ENCODE data around the gene TDRD1. TPM values are rescaled to one million over a fixed set of nuclear protein-coding genes. Genes with fewer than 3 reads are reported as not detected.
"Not testable (repeated sequence)": the region's sequence is repeated elsewhere in the genome, so short reads cannot be mapped to it uniquely, and the experiment has no call there.

TDRD1 gene, protein sequence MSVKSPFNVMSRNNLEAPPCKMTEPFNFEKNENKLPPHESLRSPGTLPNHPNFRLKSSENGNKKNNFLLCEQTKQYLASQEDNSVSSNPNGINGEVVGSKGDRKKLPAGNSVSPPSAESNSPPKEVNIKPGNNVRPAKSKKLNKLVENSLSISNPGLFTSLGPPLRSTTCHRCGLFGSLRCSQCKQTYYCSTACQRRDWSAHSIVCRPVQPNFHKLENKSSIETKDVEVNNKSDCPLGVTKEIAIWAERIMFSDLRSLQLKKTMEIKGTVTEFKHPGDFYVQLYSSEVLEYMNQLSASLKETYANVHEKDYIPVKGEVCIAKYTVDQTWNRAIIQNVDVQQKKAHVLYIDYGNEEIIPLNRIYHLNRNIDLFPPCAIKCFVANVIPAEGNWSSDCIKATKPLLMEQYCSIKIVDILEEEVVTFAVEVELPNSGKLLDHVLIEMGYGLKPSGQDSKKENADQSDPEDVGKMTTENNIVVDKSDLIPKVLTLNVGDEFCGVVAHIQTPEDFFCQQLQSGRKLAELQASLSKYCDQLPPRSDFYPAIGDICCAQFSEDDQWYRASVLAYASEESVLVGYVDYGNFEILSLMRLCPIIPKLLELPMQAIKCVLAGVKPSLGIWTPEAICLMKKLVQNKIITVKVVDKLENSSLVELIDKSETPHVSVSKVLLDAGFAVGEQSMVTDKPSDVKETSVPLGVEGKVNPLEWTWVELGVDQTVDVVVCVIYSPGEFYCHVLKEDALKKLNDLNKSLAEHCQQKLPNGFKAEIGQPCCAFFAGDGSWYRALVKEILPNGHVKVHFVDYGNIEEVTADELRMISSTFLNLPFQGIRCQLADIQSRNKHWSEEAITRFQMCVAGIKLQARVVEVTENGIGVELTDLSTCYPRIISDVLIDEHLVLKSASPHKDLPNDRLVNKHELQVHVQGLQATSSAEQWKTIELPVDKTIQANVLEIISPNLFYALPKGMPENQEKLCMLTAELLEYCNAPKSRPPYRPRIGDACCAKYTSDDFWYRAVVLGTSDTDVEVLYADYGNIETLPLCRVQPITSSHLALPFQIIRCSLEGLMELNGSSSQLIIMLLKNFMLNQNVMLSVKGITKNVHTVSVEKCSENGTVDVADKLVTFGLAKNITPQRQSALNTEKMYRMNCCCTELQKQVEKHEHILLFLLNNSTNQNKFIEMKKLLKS
- polyA plus RNA-seq (2013, experiment 1 of 2), result not detected
- not detected for polyA plus RNA-seq (2013, experiment 2 of 2)

GRCh38 chr10:114179148-114179547, at the start of gene TDRD1:
Gene TDRD1 (plus strand): TSS chr10:114179353. CDS start chr10:114187832, 8,479 bp downstream.
- Histone ChIP-seq H3K36me3 (ENCODE audit: control insufficient read depth, insufficient read depth, low read length) (no peaks in the 10 kb centered on the region), H3K4me3 (ENCODE audit: extremely low read depth, insufficient read depth, low read length, poor library complexity, severe bottlenecking) (no peak within 1 kb of the TSS), H3K27ac (ENCODE audit: low read depth, low read length, severe bottlenecking) (no peak within 1 kb of the TSS), H3K4me1 (ENCODE audit: control insufficient read depth, insufficient read depth, low read length, poor library complexity, severe bottlenecking) (no peaks in the 10 kb centered on the region), H3K9me3 (ENCODE audit: control insufficient read depth, low read length) (no peaks in the 10 kb centered on the region)
- whole genome bisulfite sequencing, 2 experiments (ENCODE audit: insufficient coverage in 2 of 2), result 92% methylated on average over 23 to 28 of the region's 28 CpGs

- H3K36me3 ChIP-seq (ENCODE audit: control insufficient read depth, insufficient read depth, low read length), result peaks cover 50% of the 10 kb centered on the region
- H3K27ac ChIP-seq (ENCODE audit: low read depth, low read length, severe bottlenecking), result no peak overlapping the region
- no peaks in the 10 kb centered on the region for H3K9me3 ChIP-seq (ENCODE audit: control insufficient read depth, low read length)
- WGBS, 2 experiments (ENCODE audit: insufficient coverage in 2 of 2), result 83 to 93% methylated on average over 1 to 3 of the region's 3 CpGs
- H3K4me1 ChIP-seq (ENCODE audit: control insufficient read depth, insufficient read depth, low read length, poor library complexity, severe bottlenecking), result no peaks in the 10 kb centered on the region
- no peak overlapping the region for H3K4me3 ChIP-seq (ENCODE audit: extremely low read depth, insufficient read depth, low read length, poor library complexity, severe bottlenecking)
These were observed 48.1 kb upstream of the TDRD1 start for GRCh38 chr10:114131094-114131493.

DNA sequence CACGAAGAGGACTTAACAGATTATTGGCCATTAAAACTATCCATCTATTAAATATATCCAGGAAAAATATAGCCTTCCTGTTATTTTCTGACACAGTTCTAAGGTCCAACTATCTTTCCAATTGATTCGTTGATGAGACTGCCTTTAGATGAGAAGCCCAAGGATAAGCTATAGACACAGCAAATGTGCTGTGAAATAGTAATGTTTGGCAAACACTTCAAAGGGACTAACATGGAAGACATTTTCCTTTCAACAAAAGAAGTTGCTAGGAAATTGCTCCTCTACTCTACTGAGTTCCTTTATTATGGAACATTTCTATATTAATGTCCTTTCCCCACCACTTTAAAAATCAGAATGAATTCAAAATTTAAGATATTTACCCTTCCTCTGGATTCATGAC, 43.7 kb upstream of the TDRD1 start:
- Histone ChIP-seq H3K4me3 (ENCODE audit: extremely low read depth, insufficient read depth, low read length, poor library complexity, severe bottlenecking) (no peak overlapping the region), H3K9me3 (ENCODE audit: control insufficient read depth, low read length) (no peaks in the 10 kb centered on the region)
- WGBS, 2 experiments (ENCODE audit: insufficient coverage in 2 of 2), result 92 to 100% methylated on average over 1 to 2 of the region's 2 CpGs

DNA sequence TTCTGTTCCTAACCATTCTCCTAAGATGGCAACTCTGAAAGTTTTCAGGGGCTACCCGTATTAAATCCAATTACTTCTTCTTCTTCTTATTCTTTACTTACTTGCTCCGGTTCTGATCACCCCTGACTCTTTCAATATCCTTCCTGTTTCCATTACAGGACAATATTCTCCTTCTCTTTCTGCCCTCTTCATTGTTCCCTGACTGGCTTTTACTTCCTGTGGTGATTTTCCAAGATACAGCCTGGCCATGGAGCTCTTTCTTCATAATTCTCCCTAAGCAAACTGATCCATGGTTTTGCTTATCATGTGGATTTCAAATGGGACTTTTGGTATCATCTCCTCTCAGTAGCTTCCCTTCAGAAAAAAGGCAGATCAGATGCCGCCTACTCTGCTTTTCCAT, 40.6 kb upstream of the TDRD1 start:
- H3K36me3 ChIP-seq (ENCODE audit: control insufficient read depth, insufficient read depth, low read length), result peaks cover 35% of the 10 kb centered on the region
- 89 to 94% methylated on average over 2 of the region's 3 CpGs for WGBS, 2 experiments (ENCODE audit: insufficient coverage in 2 of 2)
- no peak overlapping the region for H3K4me3 ChIP-seq (ENCODE audit: extremely low read depth, insufficient read depth, low read length, poor library complexity, severe bottlenecking)
- H3K27ac ChIP-seq (ENCODE audit: low read depth, low read length, severe bottlenecking), result no peak overlapping the region
- H3K4me1 ChIP-seq (ENCODE audit: control insufficient read depth, insufficient read depth, low read length, poor library complexity, severe bottlenecking), result no peaks in the 10 kb centered on the region
- H3K9me3 ChIP-seq (ENCODE audit: control insufficient read depth, low read length), result no peaks in the 10 kb centered on the region

More for the DNA sequence above, 43.7 kb upstream of the TDRD1 start:
- H3K36me3 ChIP-seq (ENCODE audit: control insufficient read depth, insufficient read depth, low read length), result peaks cover 26% of the 10 kb centered on the region
- H3K27ac ChIP-seq (ENCODE audit: low read depth, low read length, severe bottlenecking), result no peak overlapping the region
- H3K4me1 ChIP-seq (ENCODE audit: control insufficient read depth, insufficient read depth, low read length, poor library complexity, severe bottlenecking), result no peaks in the 10 kb centered on the region

DNA sequence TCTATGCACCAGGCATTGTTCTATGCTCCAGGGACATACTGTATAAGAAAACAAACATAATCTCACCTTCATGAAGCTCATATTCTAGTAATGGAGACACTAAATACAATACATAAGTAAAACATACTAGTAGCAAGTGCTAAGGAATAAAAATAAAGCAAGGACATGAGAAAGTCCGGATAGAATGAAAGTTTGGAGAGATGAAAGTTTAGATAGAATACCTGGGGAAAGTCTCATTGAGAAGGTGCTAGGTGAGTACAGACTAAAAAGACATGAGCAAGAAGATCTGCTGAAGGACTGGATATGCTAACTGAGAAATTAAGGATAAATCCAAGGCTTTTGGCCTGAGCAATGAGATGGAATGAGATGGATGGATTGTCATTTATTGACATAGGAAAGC, 39.1 kb upstream of the TDRD1 start:
- H3K27ac ChIP-seq (ENCODE audit: low read depth, low read length, severe bottlenecking), result no peak overlapping the region
- H3K4me1 ChIP-seq (ENCODE audit: control insufficient read depth, insufficient read depth, low read length, poor library complexity, severe bottlenecking), result no peaks in the 10 kb centered on the region
- WGBS, 2 experiments (ENCODE audit: insufficient coverage in 2 of 2), result 92 to 100% methylated on average over 1 of the region's 1 CpG
- peaks cover 35% of the 10 kb centered on the region for H3K36me3 ChIP-seq (ENCODE audit: control insufficient read depth, insufficient read depth, low read length)
- no peaks in the 10 kb centered on the region for H3K9me3 ChIP-seq (ENCODE audit: control insufficient read depth, low read length)
- no peak overlapping the region for H3K4me3 ChIP-seq (ENCODE audit: extremely low read depth, insufficient read depth, low read length, poor library complexity, severe bottlenecking)

- H3K36me3 ChIP-seq (ENCODE audit: control insufficient read depth, insufficient read depth, low read length), result peaks cover 31% of the 10 kb centered on the region
- WGBS, 2 experiments (ENCODE audit: insufficient coverage in 2 of 2), result 90 to 96% methylated on average over 1 to 2 of the region's 2 CpGs
- not testable (repeated sequence) for H3K4me1 ChIP-seq (ENCODE audit: control insufficient read depth, insufficient read depth, low read length, poor library complexity, severe bottlenecking); H3K4me3 ChIP-seq (ENCODE audit: extremely low read depth, insufficient read depth, low read length, poor library complexity, severe bottlenecking); H3K9me3 ChIP-seq (ENCODE audit: control insufficient read depth, low read length); H3K27ac ChIP-seq (ENCODE audit: low read depth, low read length, severe bottlenecking)
These were observed 38.3 kb upstream of the TDRD1 start for GRCh38 chr10:114140827-114141226.

DNA sequence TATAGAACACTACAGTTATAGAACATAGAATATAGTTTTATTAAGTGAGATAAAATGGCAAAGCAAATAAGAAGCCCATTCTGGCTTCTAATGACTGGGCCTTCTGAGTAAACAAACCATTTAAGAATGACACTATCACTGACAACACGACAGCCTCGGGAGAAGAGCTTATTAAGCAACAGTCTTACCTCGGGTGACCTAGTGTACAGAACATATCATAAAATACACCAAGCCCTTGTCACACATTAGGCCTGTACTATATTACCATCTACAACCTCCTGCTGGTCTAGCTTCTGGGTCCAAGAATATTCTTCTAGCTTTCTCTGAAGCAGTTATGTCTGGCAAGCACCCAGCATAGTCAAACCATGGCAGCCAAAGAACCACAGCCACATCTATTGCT, 37.1 kb upstream of the TDRD1 start:
- Histone ChIP-seq H3K9me3 (ENCODE audit: control insufficient read depth, low read length) (no peaks in the 10 kb centered on the region), H3K4me3 (ENCODE audit: extremely low read depth, insufficient read depth, low read length, poor library complexity, severe bottlenecking) (no peak overlapping the region), H3K36me3 (ENCODE audit: control insufficient read depth, insufficient read depth, low read length) (peaks cover 32% of the 10 kb centered on the region), H3K4me1 (ENCODE audit: control insufficient read depth, insufficient read depth, low read length, poor library complexity, severe bottlenecking) (no peaks in the 10 kb centered on the region), H3K27ac (ENCODE audit: low read depth, low read length, severe bottlenecking) (no peak overlapping the region)
- 92 to 94% methylated on average over 3 of the region's 3 CpGs for WGBS, 2 experiments (ENCODE audit: insufficient coverage in 2 of 2)

DNA sequence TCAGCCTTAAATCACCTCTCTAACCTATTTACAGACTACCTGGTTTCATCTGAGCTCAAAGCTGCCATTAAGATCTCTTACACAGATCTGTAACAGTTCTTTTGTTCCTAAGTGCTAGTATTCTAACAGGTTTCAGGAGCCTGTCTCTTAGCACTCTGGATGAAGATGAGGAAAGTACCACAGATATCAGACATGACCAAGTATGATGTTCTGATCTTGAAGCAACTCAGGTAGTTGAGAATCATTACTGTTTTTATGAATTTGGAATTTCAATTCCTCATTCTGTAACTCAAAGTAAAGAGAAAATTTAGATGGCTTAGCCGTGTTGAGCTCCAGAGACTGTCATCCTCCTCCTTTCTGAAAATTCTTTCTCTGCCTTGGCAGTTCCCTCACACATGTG, 36.0 kb upstream of the TDRD1 start:
- no peak overlapping the region for H3K4me3 ChIP-seq (ENCODE audit: extremely low read depth, insufficient read depth, low read length, poor library complexity, severe bottlenecking)
- H3K27ac ChIP-seq (ENCODE audit: low read depth, low read length, severe bottlenecking), result no peak overlapping the region
- no peaks in the 10 kb centered on the region for H3K9me3 ChIP-seq (ENCODE audit: control insufficient read depth, low read length)
- H3K4me1 ChIP-seq (ENCODE audit: control insufficient read depth, insufficient read depth, low read length, poor library complexity, severe bottlenecking), result no peaks in the 10 kb centered on the region
- WGBS, 2 experiments (ENCODE audit: insufficient coverage in 2 of 2), result no CpG with 5 or more reads among the region's 1 CpG
- peaks cover 37% of the 10 kb centered on the region for H3K36me3 ChIP-seq (ENCODE audit: control insufficient read depth, insufficient read depth, low read length)

- H3K36me3 ChIP-seq (ENCODE audit: control insufficient read depth, insufficient read depth, low read length), result peaks cover 23% of the 10 kb centered on the region
- H3K4me3 ChIP-seq (ENCODE audit: extremely low read depth, insufficient read depth, low read length, poor library complexity, severe bottlenecking); H3K9me3 ChIP-seq (ENCODE audit: control insufficient read depth, low read length); H3K27ac ChIP-seq (ENCODE audit: low read depth, low read length, severe bottlenecking); H3K4me1 ChIP-seq (ENCODE audit: control insufficient read depth, insufficient read depth, low read length, poor library complexity, severe bottlenecking): not testable (repeated sequence)
- 89 to 94% methylated on average over 2 of the region's 3 CpGs for WGBS, 2 experiments (ENCODE audit: insufficient coverage in 2 of 2)
These were observed 29.7 kb upstream of the TDRD1 start for GRCh38 chr10:114149476-114149875.

- no peaks in the 10 kb centered on the region for H3K4me1 ChIP-seq (ENCODE audit: control insufficient read depth, insufficient read depth, low read length, poor library complexity, severe bottlenecking)
- H3K9me3 ChIP-seq (ENCODE audit: control insufficient read depth, low read length), result no peaks in the 10 kb centered on the region
- H3K27ac ChIP-seq (ENCODE audit: low read depth, low read length, severe bottlenecking), result no peak overlapping the region
- peaks cover 34% of the 10 kb centered on the region for H3K36me3 ChIP-seq (ENCODE audit: control insufficient read depth, insufficient read depth, low read length)
- WGBS, 2 experiments (ENCODE audit: insufficient coverage in 2 of 2), result 100% methylated on average over 1 to 2 of the region's 2 CpGs
- H3K4me3 ChIP-seq (ENCODE audit: extremely low read depth, insufficient read depth, low read length, poor library complexity, severe bottlenecking), result no peak overlapping the region
These were observed 27.7 kb upstream of the TDRD1 start for GRCh38 chr10:114151486-114151885.

All from mesodermal cell (in vitro differentiated cells).